Measurements from ENCODE around the gene FGD5.

FGD5 gene

GRCh38 chr3:14788644-14789043, 30.1 kb upstream of the FGD5 start:
- DNase-seq: no peak

GRCh38 chr3:14789221-14789620, 29.5 kb upstream of the FGD5 start:
- no peak for DNase-seq

GRCh38 chr3:14789640-14790285, 29.0 kb upstream of the FGD5 start:
- no peak for DNase-seq

GRCh38 chr3:14791343-14791945, 27.3 kb upstream of the FGD5 start:
- peak; percentile 10 for DNase-seq

- no peak for DNase-seq
Observed at GRCh38 chr3:14792691-14793121, 26.1 kb upstream of the FGD5 start.

GRCh38 chr3:14793126-14793857, 25.5 kb upstream of the FGD5 start:
- DNase-seq: no peak

- DNase-seq: no peak
Observed at GRCh38 chr3:14793858-14794234, 24.9 kb upstream of the FGD5 start.

GRCh38 chr3:14794435-14794834, 24.3 kb upstream of the FGD5 start:
- no peak for DNase-seq

GRCh38 chr3:14795996-14796395, 22.8 kb upstream of the FGD5 start:
- DNase-seq: no peak

GRCh38 chr3:14796403-14797077, 22.2 kb upstream of the FGD5 start:
- DNase-seq: no peak

- no peak for DNase-seq
Observed at GRCh38 chr3:14797731-14798130, 21.0 kb upstream of the FGD5 start.

GRCh38 chr3:14798231-14798630, 20.5 kb upstream of the FGD5 start:
- DNase-seq: no peak

- DNase-seq: no peak
Observed at GRCh38 chr3:14799146-14799545, 19.6 kb upstream of the FGD5 start.

GRCh38 chr3:14801031-14801430, 17.7 kb upstream of the FGD5 start:
- no peak for DNase-seq

- no peak for DNase-seq
Observed at GRCh38 chr3:14801668-14802380, 16.9 kb upstream of the FGD5 start.

- no peak for DNase-seq
Observed at GRCh38 chr3:14802381-14802731, 16.4 kb upstream of the FGD5 start.

- DNase-seq: peak; percentile 40
Observed at GRCh38 chr3:14803101-14803980, 15.4 kb upstream of the FGD5 start.

GRCh38 chr3:14803981-14804834, 14.6 kb upstream of the FGD5 start:
- no peak for DNase-seq

GRCh38 chr3:14804835-14805780, 13.7 kb upstream of the FGD5 start:
- no peak for DNase-seq

GRCh38 chr3:14805961-14806537, 12.7 kb upstream of the FGD5 start:
- no peak for DNase-seq

All from fibroblast of skin of right quadriceps (primary cell).